Transverse colon (tissue), 4 donors: Measurements from ENCODE around the gene TBL1X.

Experiments used
- EP300 ChIP-seq: sonication (generic); formaldehyde crosslinking; IDR thresholded peaks from one replicate; pipeline ENCODE4 v1.6.1; 2017; ENCODE audit warnings: antibody characterized with exemption, low read depth
- POLR2A ChIP-seq: fragments of 450-650 bp; IDR thresholded peaks from one replicate; pipeline ENCODE4 v1.6.1; 2016; ENCODE audit warnings: antibody characterized with exemption, mild to moderate bottlenecking, moderate library complexity
- POLR2AphosphoS5 ChIP-seq, 3 donors: sonication (generic); formaldehyde crosslinking; IDR thresholded peaks; one replicate each; pipeline ENCODE4 v1.6.1; 2016; ENCODE audit warnings: antibody characterized with exemption in 3 of 3
- TF ChIP-seq, protein P1 (sequence below), 5 experiments: fragments of 200-600 bp in 3 of 5; fragments of 450-650 bp in 2 of 5; sonication (generic) in 3 of 5; IDR thresholded peaks; 1 replicate in 2 of 5; 2 replicates in 3 of 5; pipeline ENCODE4 v1.5.1; 2016 to 2017; ENCODE audit warnings: antibody characterized with exemption in 5 of 5, inconsistent platforms in 3 of 5, mild to moderate bottlenecking in 2 of 5, moderate library complexity in 1 of 5

DNA sequence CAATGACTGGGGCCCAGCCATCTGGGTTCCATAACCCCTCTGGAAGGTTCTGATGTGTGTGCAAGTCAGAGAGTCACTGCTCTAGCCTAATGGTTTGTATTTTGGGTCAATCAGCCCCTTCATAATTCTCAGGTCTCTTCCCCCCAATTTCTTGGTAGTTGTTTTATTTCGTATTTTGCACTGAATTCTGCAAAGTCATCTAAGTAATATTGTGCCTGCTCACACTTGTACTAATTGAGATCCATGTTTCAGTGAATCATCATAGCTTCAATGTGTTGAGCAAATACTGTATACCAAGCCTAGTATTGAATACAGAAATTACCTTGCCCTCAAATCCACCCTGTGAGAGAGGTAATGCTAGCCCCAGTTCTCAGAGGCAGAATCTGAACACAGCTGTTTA is 28.0 kb upstream of the TBL1X start:
- TF ChIP-seq EP300 = no peak
- TF ChIP-seq POLR2A = no peak
- TF ChIP-seq, protein P1, sequence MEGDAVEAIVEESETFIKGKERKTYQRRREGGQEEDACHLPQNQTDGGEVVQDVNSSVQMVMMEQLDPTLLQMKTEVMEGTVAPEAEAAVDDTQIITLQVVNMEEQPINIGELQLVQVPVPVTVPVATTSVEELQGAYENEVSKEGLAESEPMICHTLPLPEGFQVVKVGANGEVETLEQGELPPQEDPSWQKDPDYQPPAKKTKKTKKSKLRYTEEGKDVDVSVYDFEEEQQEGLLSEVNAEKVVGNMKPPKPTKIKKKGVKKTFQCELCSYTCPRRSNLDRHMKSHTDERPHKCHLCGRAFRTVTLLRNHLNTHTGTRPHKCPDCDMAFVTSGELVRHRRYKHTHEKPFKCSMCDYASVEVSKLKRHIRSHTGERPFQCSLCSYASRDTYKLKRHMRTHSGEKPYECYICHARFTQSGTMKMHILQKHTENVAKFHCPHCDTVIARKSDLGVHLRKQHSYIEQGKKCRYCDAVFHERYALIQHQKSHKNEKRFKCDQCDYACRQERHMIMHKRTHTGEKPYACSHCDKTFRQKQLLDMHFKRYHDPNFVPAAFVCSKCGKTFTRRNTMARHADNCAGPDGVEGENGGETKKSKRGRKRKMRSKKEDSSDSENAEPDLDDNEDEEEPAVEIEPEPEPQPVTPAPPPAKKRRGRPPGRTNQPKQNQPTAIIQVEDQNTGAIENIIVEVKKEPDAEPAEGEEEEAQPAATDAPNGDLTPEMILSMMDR (IDR thresholded peaks at IDR 0.05) = no peak
- TF ChIP-seq POLR2AphosphoS5 (IDR thresholded peaks at IDR 0.05) = no peak
